DND-41 (cell line): Measurements from ENCODE around the gene SVIL.

Source experiments
- CTCF ChIP-seq: IDR thresholded peaks from 2 replicates; pipeline ENCODE4 v1.5.1; 2012; ENCODE audit warnings: borderline replicate concordance, low read length, moderate library complexity, mild to moderate bottlenecking; ENCODE audit not compliant: poor library complexity, severe bottlenecking; ENCODE audit errors: extremely low read depth
- EZH2 ChIP-seq: IDR thresholded peaks from 3 replicates; pipeline ENCODE4 v1.6.1; 2012; ENCODE audit warnings: borderline replicate concordance, low read depth, mild to moderate bottlenecking, moderate library complexity, low read length, inconsistent platforms; ENCODE audit not compliant: severe bottlenecking

- TF ChIP-seq CTCF (no peak), EZH2 (no peak)
Observed at GRCh38 chr10:29540016-29540415, 94.8 kb downstream of the SVIL start.
